Skin epidermis (tissue), 12 donors: ENCODE data around the gene ERCC2.

ENCODE experiments used
- H3K27ac ChIP-seq, 21 experiments: fragments of 200-600 bp; sonication (generic) in 11 of 21; one replicate each; pipeline ENCODE4 v1.5.0; 2020; ENCODE audit warnings: mild to moderate bottlenecking in 3 of 21, inconsistent platforms in 2 of 21, moderate library complexity in 2 of 21
- H3K4me3 ChIP-seq, 7 experiments: fragments of 200-600 bp; sonication (generic) in 2 of 7; one replicate each; pipeline ENCODE4 v1.5.0; 2020; ENCODE audit warnings: inconsistent platforms in 2 of 7, mild to moderate bottlenecking in 2 of 7, moderate library complexity in 1 of 7

The ERCC2 gene

GRCh38 chr19:45403272-45403671 is 32.9 kb upstream of the ERCC2 start:
- peak overlapping the region in 20 of 21 experiments; percentile 64 to 100 (median 96) for H3K27ac ChIP-seq
- H3K4me3 ChIP-seq, result peak overlapping the region; percentile 3 to 83 (median 72)

- H3K4me3 ChIP-seq, result peak overlapping the region; percentile 3 to 83 (median 72)
- peak overlapping the region in 20 of 21 experiments; percentile 64 to 100 (median 96) for H3K27ac ChIP-seq
These were observed 32.1 kb upstream of the ERCC2 start for GRCh38 chr19:45402298-45403061.

DNA sequence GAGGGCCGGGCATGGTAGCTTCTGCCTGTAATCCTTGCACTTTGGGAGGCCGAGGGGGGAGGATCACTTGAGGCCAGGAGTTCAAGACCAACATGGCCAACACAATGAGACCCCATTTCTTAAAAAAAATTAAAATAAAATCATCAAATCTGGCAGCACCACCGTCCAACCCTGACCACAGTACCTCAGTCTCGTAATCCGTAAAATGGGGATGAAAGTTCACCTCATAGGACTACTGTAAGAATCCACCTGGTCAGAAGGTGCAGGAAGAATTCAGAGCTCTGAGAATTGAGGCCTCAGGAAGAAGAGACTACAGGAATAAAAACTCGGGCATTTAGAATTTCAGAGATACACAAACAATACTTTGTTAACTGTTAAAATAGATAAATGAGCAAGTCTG is 31.4 kb upstream of the ERCC2 start:
- Histone ChIP-seq H3K27ac (peak overlapping the region in 20 of 21 experiments; percentile 64 to 100 (median 96)), H3K4me3 (peak overlapping the region in 4 of 7 experiments; percentile 64 to 74 (median 70))

DNA sequence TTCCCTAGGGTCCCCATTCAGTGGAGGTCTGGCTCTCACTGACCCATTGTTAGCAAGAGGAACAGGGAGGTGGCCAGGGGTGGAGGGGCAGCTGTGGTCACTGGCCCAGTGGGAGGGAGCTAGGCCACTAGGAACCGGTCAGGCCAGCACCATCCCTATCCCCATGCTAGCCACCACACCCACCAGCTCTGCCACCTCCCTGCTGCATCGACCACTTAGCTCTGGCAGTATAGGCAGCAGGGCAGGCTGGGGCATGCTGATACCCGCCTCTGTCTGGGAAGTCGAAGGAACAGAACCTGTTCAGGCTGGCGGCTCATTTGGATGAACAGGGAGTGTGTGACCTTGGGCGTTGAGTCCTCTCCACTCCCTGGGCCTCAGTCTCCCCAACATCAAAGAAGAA is 29.8 kb upstream of the ERCC2 start:
- Histone ChIP-seq H3K27ac (peak overlapping the region in 10 of 21 experiments; percentile 25 to 71 (median 50)), H3K4me3 (no peak overlapping the region)

- H3K27ac ChIP-seq, result no peak overlapping the region
- H3K4me3 ChIP-seq, result no peak overlapping the region
These were observed 25.6 kb upstream of the ERCC2 start for GRCh38 chr19:45395821-45396617.

GRCh38 chr19:45391871-45392665 is 21.7 kb upstream of the ERCC2 start:
- Histone ChIP-seq H3K4me3 (no peak overlapping the region), H3K27ac (no peak overlapping the region)

- H3K27ac ChIP-seq, result no peak overlapping the region
These were observed 21.0 kb upstream of the ERCC2 start for GRCh38 chr19:45391346-45391745.

DNA sequence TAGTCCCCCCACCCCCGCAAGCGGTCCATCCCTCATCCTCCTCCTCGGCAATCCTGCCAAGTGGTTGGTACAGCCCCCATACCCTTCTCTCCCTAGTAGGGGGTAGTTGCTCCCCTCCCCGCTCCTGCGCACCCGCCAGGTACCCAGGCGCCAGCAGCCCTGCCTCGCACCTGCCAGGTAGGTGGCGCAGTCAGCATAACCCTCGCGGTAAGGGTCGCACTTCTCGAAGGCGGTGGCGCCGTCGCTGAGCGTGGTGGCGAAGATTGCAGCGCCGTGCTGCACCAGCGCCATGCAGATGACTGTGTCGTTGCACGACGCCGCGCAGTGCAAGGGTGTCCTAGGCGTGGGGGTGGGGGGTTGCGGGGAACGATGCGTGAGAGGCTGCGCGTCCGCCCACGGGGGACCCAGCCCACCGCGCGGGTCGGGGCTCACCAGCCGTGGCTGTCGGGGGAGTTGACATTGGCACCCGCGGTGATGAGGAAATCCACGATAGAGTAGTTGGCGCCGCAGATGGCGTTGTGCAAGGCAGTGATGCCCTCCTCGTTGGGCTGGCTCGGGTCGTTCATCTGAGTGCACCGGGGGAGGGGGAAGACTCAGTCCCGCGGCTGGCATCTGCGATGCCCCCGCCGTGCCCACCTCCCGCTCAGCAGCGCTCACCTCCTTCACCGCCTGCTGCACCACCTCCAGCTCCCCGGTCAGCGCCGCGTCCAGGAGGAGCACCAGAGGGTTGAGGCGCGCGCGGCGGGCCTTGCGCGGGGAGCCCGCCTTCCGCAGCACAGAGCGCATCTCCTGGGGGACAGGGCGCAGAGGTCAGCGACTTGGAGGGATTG is 15.2 kb upstream of the ERCC2 start:
- Histone ChIP-seq H3K4me3 (no peak overlapping the region), H3K27ac (no peak overlapping the region)

More at GRCh38 chr19:45391346-45391745, 21.0 kb upstream of the ERCC2 start:
- no peak overlapping the region for H3K4me3 ChIP-seq

GRCh38 chr19:45382426-45382825 is 12.1 kb upstream of the ERCC2 start:
- H3K4me3 ChIP-seq, result no peak overlapping the region
- no peak overlapping the region for H3K27ac ChIP-seq

GRCh38 chr19:45380107-45380506 is 9.7 kb upstream of the ERCC2 start:
- Histone ChIP-seq H3K4me3 (no peak overlapping the region), H3K27ac (peak overlapping the region in 3 of 21 experiments; percentile 7 to 54 (median 37))

DNA sequence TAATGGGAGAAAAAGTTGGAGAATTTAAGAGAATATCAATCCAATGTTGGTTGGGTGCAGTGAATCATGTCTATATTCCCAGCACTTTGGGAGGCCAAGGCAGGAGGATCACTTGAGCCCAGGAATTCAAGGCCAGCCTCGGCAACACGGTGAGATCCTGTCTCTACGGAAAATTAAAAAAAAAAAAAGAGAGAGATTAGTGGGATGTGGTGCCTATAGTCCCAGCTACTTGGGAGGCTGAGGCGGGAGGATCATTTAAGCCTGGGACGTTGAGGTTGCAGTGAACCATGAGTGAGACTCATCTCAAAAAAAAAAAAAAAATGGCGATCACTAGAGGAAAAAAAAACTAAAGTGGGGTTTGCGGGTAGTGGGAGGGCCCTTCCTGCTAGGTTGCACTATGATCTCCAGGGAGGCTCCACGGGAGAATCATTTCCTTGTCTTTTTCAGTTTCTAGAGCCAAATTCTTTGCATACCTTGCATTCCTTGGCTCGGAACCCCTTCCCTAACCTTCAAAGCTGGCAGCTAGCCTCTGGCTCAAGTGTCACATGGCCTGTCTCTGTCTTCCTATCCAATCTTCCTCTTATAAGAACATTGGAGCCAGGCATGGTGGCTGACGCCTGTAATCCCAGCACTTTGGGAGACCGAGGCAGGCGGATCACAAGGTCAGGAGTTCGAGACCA is 5.8 kb upstream of the ERCC2 start:
- H3K27ac ChIP-seq, result peak overlapping the region in 5 of 21 experiments; percentile 29 to 74 (median 35)
- no peak overlapping the region for H3K4me3 ChIP-seq

- no peak overlapping the region for H3K4me3 ChIP-seq
These were observed 1.5 kb downstream of the ERCC2 start for GRCh38 chr19:45368737-45369340.

DNA sequence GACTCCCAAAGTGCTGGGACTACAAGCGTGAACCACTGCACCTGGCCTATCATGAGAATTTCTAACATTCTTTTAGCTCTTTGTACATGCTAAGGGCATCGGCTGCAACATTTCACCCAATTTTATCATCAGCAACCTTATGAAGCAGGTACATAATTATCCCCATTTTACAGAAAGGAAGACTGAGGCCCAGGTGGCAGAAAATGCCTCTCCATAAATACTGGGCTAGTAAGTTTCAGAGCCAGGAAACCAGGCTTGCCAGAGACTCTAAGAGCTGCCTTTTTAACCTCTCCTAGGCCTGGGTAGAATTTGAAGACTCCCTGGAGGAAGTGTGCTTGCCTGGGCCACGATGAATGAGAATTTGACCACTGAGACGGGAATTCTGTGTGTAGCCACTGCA is 2.2 kb downstream of the ERCC2 start:
- no peak overlapping the region for H3K27ac ChIP-seq
- H3K4me3 ChIP-seq, result no peak overlapping the region

More at GRCh38 chr19:45368737-45369340, 1.5 kb downstream of the ERCC2 start:
- H3K27ac ChIP-seq, result no peak overlapping the region

- Histone ChIP-seq H3K27ac (no peak overlapping the region), H3K4me3 (no peak overlapping the region)
These were observed 5.7 kb downstream of the ERCC2 start for GRCh38 chr19:45364696-45365095.

GRCh38 chr19:45363861-45364459 is 6.4 kb downstream of the ERCC2 start:
- Histone ChIP-seq H3K4me3 (no peak overlapping the region), H3K27ac (no peak overlapping the region)

DNA sequence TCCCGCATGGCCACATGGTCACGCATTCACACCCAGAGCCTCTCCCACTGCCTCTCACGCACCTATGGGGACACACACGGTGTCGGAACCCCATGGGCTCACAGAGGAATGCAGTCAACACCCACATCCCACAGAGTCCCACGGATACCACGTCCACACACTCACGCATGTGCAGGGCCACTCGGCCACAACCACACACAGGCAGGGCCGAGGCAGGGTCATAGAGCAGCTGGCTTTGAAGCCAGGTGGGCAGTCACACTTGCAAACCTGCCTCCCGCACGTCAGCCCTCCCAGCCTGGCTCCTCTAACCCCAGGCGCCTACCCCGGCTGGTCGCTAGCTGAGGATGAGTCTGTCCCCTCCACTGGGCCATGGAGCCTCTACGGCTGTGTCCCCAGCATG is 8.1 kb downstream of the ERCC2 start:
- no peak overlapping the region for H3K27ac ChIP-seq
- no peak overlapping the region for H3K4me3 ChIP-seq

- H3K27ac ChIP-seq, result no peak overlapping the region
- no peak overlapping the region for H3K4me3 ChIP-seq
These were observed 8.8 kb downstream of the ERCC2 start for GRCh38 chr19:45361608-45362007.
